GM12873 (cell line): ENCODE results near the gene PPARA.

Source experiments
- TF ChIP-seq, protein P1 (sequence below): IDR thresholded peaks from 2 replicates; pipeline ENCODE4 v1.5.1; 2012; ENCODE audit warnings: low read depth, mild to moderate bottlenecking, moderate library complexity, low read length, control low read depth; ENCODE audit not compliant: insufficient read depth; ENCODE audit errors: missing control alignments

Gene PPARA

GRCh38 chr22:46162771-46163556 lies 12.6 kb downstream of the PPARA start:
- TF ChIP-seq, protein P1, sequence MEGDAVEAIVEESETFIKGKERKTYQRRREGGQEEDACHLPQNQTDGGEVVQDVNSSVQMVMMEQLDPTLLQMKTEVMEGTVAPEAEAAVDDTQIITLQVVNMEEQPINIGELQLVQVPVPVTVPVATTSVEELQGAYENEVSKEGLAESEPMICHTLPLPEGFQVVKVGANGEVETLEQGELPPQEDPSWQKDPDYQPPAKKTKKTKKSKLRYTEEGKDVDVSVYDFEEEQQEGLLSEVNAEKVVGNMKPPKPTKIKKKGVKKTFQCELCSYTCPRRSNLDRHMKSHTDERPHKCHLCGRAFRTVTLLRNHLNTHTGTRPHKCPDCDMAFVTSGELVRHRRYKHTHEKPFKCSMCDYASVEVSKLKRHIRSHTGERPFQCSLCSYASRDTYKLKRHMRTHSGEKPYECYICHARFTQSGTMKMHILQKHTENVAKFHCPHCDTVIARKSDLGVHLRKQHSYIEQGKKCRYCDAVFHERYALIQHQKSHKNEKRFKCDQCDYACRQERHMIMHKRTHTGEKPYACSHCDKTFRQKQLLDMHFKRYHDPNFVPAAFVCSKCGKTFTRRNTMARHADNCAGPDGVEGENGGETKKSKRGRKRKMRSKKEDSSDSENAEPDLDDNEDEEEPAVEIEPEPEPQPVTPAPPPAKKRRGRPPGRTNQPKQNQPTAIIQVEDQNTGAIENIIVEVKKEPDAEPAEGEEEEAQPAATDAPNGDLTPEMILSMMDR: no peak

- TF ChIP-seq, protein P1: no peak
These were observed 13.2 kb downstream of the PPARA start for GRCh38 chr22:46163557-46163888.

GRCh38 chr22:46165977-46166376 lies 15.7 kb downstream of the PPARA start:
- TF ChIP-seq, protein P1: no peak

DNA sequence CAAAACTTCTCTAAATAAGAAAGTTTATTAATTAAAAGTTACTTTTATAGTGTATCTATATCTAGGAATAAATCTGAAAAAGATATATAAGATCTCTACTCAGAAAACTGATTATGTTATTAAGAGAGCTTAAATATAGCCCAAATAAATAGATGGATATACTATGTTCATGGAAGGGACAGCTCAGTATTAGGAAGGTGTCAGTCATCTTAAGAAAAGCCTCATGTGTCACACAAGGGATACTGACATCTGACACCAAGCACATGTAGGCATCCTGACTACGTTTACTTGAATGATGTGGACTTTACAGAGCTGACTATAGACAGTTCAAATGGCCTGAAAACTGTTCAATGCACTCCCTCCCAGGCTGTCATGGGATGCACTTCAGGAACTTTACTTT lies 19.3 kb downstream of the PPARA start:
- TF ChIP-seq, protein P1: no peak

GRCh38 chr22:46171940-46172339 lies 21.6 kb downstream of the PPARA start:
- TF ChIP-seq, protein P1: no peak

DNA sequence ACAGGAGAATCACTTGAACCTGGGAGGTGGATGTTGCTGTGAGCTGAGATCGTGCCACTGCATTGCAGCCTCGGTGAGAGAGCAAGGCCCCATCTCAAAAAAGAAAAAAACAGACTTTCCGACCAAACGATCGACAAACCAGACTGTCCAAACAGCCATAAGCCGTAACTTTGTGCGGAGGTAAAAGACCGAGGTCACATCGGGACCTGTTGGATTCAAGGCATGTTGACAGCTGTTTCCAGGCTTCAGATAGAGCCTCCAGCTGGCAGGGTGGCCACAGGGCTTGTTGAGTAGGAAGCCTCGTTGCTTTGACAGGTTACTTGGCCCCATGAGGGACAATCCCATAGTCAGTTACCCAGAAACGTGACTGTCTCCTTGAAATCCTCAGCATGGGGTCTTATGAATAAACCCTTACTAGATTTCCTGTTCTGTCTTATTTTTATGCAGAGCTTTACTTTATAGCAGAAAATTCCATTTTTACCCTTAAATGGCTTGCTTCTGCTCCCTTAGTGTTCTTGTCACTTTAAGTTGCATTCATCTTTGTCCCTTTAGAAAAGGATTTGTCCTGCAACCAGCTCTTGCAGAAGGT lies 22.3 kb downstream of the PPARA start:
- TF ChIP-seq, protein P1: no peak

DNA sequence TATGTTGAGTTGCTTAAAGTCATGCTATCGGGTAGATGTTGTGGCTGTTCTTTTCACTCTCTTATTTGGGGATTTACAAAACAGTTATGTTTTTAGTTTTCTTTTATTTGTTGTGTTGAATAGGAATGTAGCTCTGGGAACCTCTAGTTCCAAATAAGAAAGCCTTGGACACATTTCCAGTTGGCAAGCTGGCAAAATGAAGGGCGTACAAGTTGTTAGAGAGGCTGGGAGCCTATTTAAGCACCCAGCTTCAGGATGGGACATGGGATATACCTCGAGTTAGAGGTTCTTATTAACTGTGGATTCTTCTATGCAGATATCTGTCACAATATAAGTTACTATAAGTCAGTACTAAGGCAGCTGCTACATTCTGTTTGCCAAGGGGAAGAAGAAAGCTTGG lies 22.8 kb downstream of the PPARA start:
- TF ChIP-seq, protein P1: no peak
